ENCODE results near the gene S1PR5.
"Not testable (repeated sequence)": the region's sequence is repeated elsewhere in the genome, so short reads cannot be mapped to it uniquely, and the experiment has no call there.

GRCh38 chr19:10539016-10539415 is 21.8 kb upstream of the S1PR5 start:
- TF ChIP-seq, protein P1, sequence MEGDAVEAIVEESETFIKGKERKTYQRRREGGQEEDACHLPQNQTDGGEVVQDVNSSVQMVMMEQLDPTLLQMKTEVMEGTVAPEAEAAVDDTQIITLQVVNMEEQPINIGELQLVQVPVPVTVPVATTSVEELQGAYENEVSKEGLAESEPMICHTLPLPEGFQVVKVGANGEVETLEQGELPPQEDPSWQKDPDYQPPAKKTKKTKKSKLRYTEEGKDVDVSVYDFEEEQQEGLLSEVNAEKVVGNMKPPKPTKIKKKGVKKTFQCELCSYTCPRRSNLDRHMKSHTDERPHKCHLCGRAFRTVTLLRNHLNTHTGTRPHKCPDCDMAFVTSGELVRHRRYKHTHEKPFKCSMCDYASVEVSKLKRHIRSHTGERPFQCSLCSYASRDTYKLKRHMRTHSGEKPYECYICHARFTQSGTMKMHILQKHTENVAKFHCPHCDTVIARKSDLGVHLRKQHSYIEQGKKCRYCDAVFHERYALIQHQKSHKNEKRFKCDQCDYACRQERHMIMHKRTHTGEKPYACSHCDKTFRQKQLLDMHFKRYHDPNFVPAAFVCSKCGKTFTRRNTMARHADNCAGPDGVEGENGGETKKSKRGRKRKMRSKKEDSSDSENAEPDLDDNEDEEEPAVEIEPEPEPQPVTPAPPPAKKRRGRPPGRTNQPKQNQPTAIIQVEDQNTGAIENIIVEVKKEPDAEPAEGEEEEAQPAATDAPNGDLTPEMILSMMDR (IDR thresholded peaks at IDR 0.05 in 2 of 3, conservative IDR thresholded peaks at IDR 0.05 in 1 of 3; ENCODE audit: borderline replicate concordance in 1 of 3, insufficient read depth in 1 of 3, low read depth in 2 of 3, low read length in 2 of 3) = not testable (repeated sequence)
- not testable (repeated sequence) for TF ChIP-seq POLR2AphosphoS5 (IDR thresholded peaks at IDR 0.05; ENCODE audit: low read depth, low read length); ELF1 (IDR thresholded peaks at IDR 0.05; ENCODE audit: borderline replicate concordance, low read depth); EZH2 (IDR thresholded peaks at IDR 0.05); EZH2phosphoT487 (IDR thresholded peaks at IDR 0.05; ENCODE audit: borderline replicate concordance); JUND (IDR thresholded peaks at IDR 0.05); POLR2A (IDR thresholded peaks at IDR 0.05; ENCODE audit: borderline replicate concordance, extremely low read depth, insufficient read depth, insufficient read length); RAD21 (IDR thresholded peaks at IDR 0.05; ENCODE audit: low read depth); MAX (IDR thresholded peaks at IDR 0.05); ZNF274 (IDR thresholded peaks at IDR 0.05; ENCODE audit: low read depth, low read length); SRF (IDR thresholded peaks at IDR 0.05; ENCODE audit: low read depth); TCF7L2 (IDR thresholded peaks at IDR 0.05; ENCODE audit: borderline replicate concordance, extremely low read depth, insufficient read depth, insufficient read length); CEBPB (IDR thresholded peaks at IDR 0.05; ENCODE audit: low read depth)
- TF ChIP-seq, protein P2, sequence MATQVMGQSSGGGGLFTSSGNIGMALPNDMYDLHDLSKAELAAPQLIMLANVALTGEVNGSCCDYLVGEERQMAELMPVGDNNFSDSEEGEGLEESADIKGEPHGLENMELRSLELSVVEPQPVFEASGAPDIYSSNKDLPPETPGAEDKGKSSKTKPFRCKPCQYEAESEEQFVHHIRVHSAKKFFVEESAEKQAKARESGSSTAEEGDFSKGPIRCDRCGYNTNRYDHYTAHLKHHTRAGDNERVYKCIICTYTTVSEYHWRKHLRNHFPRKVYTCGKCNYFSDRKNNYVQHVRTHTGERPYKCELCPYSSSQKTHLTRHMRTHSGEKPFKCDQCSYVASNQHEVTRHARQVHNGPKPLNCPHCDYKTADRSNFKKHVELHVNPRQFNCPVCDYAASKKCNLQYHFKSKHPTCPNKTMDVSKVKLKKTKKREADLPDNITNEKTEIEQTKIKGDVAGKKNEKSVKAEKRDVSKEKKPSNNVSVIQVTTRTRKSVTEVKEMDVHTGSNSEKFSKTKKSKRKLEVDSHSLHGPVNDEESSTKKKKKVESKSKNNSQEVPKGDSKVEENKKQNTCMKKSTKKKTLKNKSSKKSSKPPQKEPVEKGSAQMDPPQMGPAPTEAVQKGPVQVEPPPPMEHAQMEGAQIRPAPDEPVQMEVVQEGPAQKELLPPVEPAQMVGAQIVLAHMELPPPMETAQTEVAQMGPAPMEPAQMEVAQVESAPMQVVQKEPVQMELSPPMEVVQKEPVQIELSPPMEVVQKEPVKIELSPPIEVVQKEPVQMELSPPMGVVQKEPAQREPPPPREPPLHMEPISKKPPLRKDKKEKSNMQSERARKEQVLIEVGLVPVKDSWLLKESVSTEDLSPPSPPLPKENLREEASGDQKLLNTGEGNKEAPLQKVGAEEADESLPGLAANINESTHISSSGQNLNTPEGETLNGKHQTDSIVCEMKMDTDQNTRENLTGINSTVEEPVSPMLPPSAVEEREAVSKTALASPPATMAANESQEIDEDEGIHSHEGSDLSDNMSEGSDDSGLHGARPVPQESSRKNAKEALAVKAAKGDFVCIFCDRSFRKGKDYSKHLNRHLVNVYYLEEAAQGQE (IDR thresholded peaks at IDR 0.05; ENCODE audit: low read depth) = not testable (repeated sequence)

Data from HCT116 (cell line).